Lower leg skin (tissue), 3 donors: ENCODE data around the gene C2.

Source experiments
- POLR2A ChIP-seq, 2 donors: fragments of 450-650 bp; IDR thresholded peaks; one replicate each; pipeline ENCODE4 v1.6.1; 2016 to 2017; ENCODE audit warnings: antibody characterized with exemption in 2 of 2, mild to moderate bottlenecking in 1 of 2, moderate library complexity in 1 of 2
- TF ChIP-seq, protein P1 (sequence below), 3 donors: fragments of 450-650 bp; IDR thresholded peaks; one replicate each; pipeline ENCODE4 v1.5.1; 2016; ENCODE audit warnings: antibody characterized with exemption in 3 of 3, mild to moderate bottlenecking in 3 of 3, moderate library complexity in 2 of 3

DNA sequence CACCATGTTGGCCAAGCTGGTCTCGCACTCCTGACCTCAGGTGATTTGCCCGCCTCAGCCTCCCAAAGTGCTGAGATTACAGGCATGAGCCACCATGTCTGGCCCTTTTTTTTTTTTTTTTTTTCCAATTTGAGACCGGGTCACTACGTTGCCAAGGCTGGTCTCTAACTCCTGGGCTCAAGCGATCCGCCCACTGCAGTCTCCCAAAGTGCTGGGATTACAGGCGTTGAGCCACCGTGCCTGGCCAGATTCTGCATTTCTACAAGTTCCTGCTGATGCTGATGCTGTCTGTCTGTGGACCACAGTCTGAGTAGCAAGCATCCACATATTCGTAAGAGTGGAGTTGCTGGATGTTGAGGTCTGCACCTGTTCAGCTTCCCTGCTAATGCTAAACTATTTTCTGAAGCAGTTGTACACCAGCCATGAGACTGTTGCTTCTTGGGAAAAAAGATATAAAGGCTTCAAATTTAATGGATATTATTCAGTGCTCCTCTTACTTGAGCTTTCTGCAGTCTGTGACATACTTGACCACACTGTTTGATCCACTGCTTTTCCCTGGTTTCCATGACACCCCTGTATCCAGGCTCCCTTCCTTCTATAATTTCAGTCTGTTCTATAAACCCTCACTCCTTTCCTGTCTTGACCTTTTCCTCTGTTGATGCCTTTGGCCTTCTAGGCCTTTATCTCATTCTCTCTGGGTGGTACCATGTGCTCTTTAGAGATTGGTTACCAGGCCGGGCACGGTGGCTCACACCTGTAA lies 15.5 kb upstream of the C2 start:
- TF ChIP-seq, protein P1, sequence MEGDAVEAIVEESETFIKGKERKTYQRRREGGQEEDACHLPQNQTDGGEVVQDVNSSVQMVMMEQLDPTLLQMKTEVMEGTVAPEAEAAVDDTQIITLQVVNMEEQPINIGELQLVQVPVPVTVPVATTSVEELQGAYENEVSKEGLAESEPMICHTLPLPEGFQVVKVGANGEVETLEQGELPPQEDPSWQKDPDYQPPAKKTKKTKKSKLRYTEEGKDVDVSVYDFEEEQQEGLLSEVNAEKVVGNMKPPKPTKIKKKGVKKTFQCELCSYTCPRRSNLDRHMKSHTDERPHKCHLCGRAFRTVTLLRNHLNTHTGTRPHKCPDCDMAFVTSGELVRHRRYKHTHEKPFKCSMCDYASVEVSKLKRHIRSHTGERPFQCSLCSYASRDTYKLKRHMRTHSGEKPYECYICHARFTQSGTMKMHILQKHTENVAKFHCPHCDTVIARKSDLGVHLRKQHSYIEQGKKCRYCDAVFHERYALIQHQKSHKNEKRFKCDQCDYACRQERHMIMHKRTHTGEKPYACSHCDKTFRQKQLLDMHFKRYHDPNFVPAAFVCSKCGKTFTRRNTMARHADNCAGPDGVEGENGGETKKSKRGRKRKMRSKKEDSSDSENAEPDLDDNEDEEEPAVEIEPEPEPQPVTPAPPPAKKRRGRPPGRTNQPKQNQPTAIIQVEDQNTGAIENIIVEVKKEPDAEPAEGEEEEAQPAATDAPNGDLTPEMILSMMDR (IDR thresholded peaks at IDR 0.05), result no peak
- no peak for TF ChIP-seq POLR2A (IDR thresholded peaks at IDR 0.05)
